AG10803 (cell line): Measurements from ENCODE around the gene TAF7.

Source experiments
- DNase-seq: peaks from one replicate; pipeline ENCODE4 v3.0.0; 2010; ENCODE audit warnings: low read depth
- H3K4me3 ChIP-seq: 2 replicates; pipeline ENCODE4 v1.5.1; 2011; ENCODE audit warnings: mild to moderate bottlenecking, low read length, control low read depth
- CTCF ChIP-seq: conservative IDR thresholded peaks from 2 replicates; pipeline ENCODE4 v1.5.1; 2011; ENCODE audit warnings: mild to moderate bottlenecking, low read length, control low read depth, inconsistent platforms

The TAF7 gene, protein sequence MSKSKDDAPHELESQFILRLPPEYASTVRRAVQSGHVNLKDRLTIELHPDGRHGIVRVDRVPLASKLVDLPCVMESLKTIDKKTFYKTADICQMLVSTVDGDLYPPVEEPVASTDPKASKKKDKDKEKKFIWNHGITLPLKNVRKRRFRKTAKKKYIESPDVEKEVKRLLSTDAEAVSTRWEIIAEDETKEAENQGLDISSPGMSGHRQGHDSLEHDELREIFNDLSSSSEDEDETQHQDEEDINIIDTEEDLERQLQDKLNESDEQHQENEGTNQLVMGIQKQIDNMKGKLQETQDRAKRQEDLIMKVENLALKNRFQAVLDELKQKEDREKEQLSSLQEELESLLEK

DNA sequence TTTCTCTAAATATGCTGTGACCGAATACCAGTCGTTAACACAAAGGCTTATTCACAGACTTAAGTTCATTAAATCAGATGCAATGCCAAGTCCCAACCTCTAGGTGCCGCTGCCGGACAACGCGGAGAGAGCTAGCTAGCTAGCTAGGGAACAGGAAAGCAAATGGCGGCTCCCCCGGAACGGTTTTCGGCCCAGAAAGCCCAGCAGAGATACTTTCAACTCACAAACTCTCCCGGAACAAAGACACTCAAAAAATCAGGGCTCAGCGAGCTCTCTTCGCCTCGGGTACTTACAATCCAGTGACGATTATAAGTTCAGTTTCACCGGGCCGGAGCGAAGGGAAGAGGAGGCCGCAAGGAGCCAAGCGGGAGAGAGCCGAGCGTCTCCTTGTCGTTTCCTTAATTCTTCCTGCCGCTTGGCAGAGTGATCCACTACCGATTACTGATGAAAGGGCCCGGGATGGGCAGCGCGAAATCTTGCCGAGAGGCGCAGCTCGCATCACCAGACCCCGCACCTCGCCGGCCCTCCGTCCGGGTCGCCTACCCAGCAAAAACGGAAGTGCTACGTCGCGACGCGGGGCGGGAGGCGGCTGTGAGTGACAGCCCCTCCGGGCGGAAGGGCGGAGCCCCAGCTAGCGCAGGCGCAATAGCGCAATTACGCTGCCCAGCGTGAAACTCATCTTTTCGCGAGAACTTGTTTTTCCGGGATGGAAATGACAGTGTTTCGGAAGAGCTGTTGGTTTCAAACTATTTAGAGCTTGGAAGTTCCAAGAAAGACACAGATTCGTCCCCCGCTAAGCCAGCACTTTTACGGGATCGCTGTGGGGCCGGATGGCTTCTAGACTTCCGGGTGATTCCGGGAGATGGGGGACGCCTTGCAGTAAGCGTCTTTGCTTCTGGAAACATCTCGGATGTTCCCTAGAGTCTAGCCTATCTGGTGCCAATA, at the start of gene TAF7:
Gene TAF7 (minus strand): TSS at position 560 of the 945 bp plus-strand sequence. CDS start 740 bp downstream, outside the sequence.
- DNase-seq: peak; percentile 93
- H3K4me3 ChIP-seq: peak within 1 kb of the TSS; percentile 85
- TF ChIP-seq CTCF: peak; percentile 88

GRCh38 chr5:141366016-141366896, 45.7 kb upstream of the TAF7 start:
- TF ChIP-seq CTCF: no peak
- DNase-seq: no peak
- H3K4me3 ChIP-seq: no peak overlapping the region

DNA sequence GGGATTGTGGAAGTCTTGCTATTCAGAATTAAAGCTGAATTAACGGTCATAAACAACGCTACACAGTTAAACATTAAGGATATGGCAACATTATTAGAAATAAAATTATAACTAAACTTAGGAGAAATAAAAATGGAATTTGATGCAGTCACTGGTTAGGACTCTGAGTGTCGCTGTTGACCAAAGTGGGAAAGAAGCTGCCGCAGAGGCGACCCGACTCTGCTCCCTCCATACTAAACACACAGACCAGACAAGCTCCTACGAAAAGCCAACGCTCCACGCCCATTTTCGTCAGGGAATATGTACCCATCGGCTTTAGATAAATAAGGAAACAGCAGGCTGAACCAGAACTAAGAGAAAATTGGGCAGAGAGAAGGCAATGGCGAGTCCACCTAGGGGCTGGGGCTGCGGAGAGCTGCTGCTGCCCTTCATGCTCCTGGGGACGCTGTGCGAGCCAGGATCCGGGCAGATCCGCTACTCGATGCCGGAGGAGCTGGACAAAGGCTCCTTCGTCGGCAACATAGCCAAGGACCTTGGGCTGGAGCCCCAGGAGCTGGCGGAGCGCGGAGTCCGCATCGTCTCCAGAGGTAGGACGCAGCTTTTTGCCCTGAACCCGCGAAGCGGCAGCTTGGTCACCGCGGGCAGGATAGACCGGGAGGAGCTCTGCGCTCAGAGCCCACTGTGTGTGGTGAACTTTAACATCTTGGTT, 43.5 kb upstream of the TAF7 start, which contains the start of gene PCDHGA5:
Gene PCDHGA5 (plus strand): TSS at position 211 of the 709 bp plus-strand sequence. CDS start 169 bp downstream, at position 380.
- peak within 1 kb of the TSS; percentile 39 for H3K4me3 ChIP-seq
- peak; percentile 26 for DNase-seq
- TF ChIP-seq CTCF: peak; percentile 36

GRCh38 chr5:141362719-141363118, 42.1 kb upstream of the TAF7 start:
- TF ChIP-seq CTCF: no peak
- DNase-seq: no peak
- H3K4me3 ChIP-seq: no peak overlapping the region

- TF ChIP-seq CTCF: no peak
- no peak overlapping the region for H3K4me3 ChIP-seq
- DNase-seq: no peak
Observed at GRCh38 chr5:141360685-141361084, 40.1 kb upstream of the TAF7 start.
